ENCODE data around the gene RMND5A. TPM values are rescaled to one million over a fixed set of nuclear protein-coding genes. Genes with fewer than 3 reads are reported as not detected.
A peak's percentile ranks its signal among the peaks of the same experiment; 100 is the strongest.

RMND5A gene
- total RNA-seq, 1 donor from 2014 or later, result 36.6 TPM

- Mint-ChIP-seq H3K9me3 (no peaks in the 10 kb centered on the region), H3K27me3 (ENCODE audit: low read depth) (no peaks in the 10 kb centered on the region), H3K36me3 (ENCODE audit: low read depth) (peaks cover 4% of the 10 kb centered on the region), H3K27ac (no peak overlapping the region), H3K4me1 (ENCODE audit: low read depth) (peaks cover 3% of the 10 kb centered on the region), H3K4me3 (ENCODE audit: low read depth) (no peak overlapping the region)
- intact Hi-C loops (cut with micrococcal nuclease), result no loop called here
- DNase-seq (ENCODE audit: low spot score), result no peak
Observed at GRCh38 chr2:86779971-86780370, 59.9 kb downstream of the RMND5A start.

DNA sequence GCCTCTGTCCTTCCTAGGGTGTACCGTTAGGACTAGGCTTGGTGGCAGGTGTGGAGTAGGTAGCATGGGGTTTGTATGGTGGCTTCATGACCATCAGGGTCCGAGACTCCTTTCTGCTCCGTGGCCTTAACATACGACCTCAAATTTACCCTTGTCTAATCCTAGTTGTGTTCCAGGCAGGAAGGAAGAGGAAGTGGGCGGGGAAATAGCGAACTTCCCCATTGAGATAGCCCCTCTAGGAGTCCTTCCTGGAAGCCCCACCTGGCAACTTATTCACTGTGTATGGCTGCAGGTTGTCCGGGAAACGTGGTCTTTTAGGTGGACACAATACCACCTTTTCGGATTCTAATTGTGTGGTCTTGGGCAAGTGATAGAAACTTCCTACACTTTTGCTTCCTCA lies 61.3 kb downstream of the RMND5A start:
- Mint-ChIP-seq H3K27ac (no peak overlapping the region), H3K4me1 (ENCODE audit: low read depth) (peaks cover 3% of the 10 kb centered on the region), H3K9me3 (no peaks in the 10 kb centered on the region), H3K4me3 (ENCODE audit: low read depth) (no peak overlapping the region), H3K36me3 (ENCODE audit: low read depth) (no peaks in the 10 kb centered on the region), H3K27me3 (ENCODE audit: low read depth) (peaks cover 7% of the 10 kb centered on the region)
- DNase-seq (ENCODE audit: low spot score), result no peak
- intact Hi-C loops (cut with micrococcal nuclease), result no loop called here

DNA sequence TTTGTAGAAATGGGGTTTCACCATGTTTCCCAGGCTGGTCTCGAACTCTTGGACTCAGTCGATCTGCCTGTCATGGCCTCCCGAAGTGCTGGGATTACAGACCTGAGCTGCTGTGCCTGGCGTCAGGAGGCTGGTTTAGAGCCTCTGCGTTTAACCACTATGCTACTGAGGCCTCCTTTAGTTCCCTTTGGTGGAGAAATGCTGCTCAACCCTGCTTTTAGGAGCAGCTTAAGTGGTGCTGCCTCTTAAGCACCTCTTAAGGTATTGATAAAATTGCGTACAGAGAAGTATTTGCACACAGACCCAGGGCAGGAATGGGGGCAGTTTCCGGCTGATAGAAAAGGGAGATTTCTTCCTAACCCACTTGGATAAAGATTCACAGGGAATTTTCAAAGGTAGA lies 62.7 kb downstream of the RMND5A start:
- Mint-ChIP-seq H3K27me3 (ENCODE audit: low read depth) (peaks cover 11% of the 10 kb centered on the region), H3K36me3 (ENCODE audit: low read depth) (no peaks in the 10 kb centered on the region), H3K4me3 (ENCODE audit: low read depth) (no peak overlapping the region), H3K27ac (no peak overlapping the region), H3K9me3 (no peaks in the 10 kb centered on the region), H3K4me1 (ENCODE audit: low read depth) (peaks cover 5% of the 10 kb centered on the region)
- intact Hi-C loops (cut with micrococcal nuclease), result no loop called here
- no peak for DNase-seq (ENCODE audit: low spot score)

DNA sequence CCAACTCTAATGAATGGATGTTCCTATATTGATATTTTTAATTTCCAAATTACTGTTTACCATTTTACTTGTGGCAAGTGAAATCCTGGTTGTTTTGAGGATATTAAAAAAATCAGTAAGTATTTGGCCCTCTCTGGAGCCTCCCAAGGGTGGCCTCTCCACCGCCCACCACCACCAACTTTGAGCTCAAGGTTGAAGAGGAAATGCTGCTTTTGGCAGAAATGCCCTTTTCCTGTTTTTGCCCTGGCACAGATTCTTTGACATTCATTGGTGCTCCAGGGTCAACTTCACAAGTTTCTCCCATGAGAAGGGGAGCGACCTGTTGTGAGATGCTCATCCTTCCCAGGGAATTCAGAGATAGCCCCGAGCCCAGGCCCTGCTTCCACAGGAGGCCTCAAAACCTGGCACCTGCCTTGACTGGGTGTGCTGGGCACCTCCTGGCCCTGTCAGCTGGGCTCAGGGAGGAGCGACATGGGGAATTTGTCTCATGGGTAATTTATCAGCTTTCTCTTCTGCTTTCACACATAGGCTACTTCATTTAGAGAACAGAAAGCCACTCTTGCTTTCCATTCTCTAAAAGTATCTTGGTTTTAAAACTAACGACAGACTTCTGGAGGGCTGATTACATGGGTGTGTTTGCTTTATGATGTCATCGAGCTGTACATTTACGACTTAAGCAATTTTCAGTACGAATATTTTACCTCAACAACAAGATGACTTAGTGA lies 63.7 kb downstream of the RMND5A start:
- peaks cover 22% of the 10 kb centered on the region for H3K27me3 Mint-ChIP-seq (ENCODE audit: low read depth)
- H3K36me3 Mint-ChIP-seq (ENCODE audit: low read depth), result no peaks in the 10 kb centered on the region
- no peaks in the 10 kb centered on the region for H3K9me3 Mint-ChIP-seq
- no peak for DNase-seq (ENCODE audit: low spot score)
- peaks cover 5% of the 10 kb centered on the region for H3K4me1 Mint-ChIP-seq (ENCODE audit: low read depth)
- no peak overlapping the region for H3K4me3 Mint-ChIP-seq (ENCODE audit: low read depth)
- intact Hi-C loops (cut with micrococcal nuclease), result no loop called here
- no peak overlapping the region for H3K27ac Mint-ChIP-seq

DNA sequence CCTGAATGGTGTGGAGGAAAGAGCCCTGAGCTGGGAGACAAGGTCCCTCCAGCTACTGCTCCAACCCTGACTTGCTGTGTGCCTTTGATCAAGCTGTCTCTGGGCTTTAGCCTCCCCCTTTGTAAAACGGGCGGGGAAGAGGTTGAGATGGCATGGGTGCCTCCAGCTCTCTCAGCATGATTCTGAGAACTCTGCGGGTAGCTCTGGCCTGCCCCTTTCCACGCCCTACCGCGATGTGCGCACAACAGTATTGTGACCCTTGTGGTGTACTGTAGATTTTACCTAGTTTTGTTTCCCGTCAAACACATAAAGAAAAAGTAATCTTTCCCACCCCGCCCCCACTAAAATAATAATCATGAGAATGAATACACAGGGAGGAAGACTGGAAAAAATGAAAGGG lies 65.4 kb downstream of the RMND5A start:
- H3K9me3 Mint-ChIP-seq, result no peaks in the 10 kb centered on the region
- H3K27ac Mint-ChIP-seq, result no peak overlapping the region
- no peak for DNase-seq (ENCODE audit: low spot score)
- H3K4me1 Mint-ChIP-seq (ENCODE audit: low read depth), result peaks cover 9% of the 10 kb centered on the region
- no peaks in the 10 kb centered on the region for H3K36me3 Mint-ChIP-seq (ENCODE audit: low read depth)
- peaks cover 33% of the 10 kb centered on the region for H3K27me3 Mint-ChIP-seq (ENCODE audit: low read depth)
- H3K4me3 Mint-ChIP-seq (ENCODE audit: low read depth), result no peak overlapping the region
- intact Hi-C loops (cut with micrococcal nuclease), result loop anchor here (5.0 kb wide), 1 partner anchor 448 kb away; the partner anchor contains the start of gene REEP1

GRCh38 chr2:86786001-86786536 lies 66.0 kb downstream of the RMND5A start:
- no peaks in the 10 kb centered on the region for H3K36me3 Mint-ChIP-seq (ENCODE audit: low read depth)
- H3K4me3 Mint-ChIP-seq (ENCODE audit: low read depth), result no peak overlapping the region
- H3K9me3 Mint-ChIP-seq, result no peaks in the 10 kb centered on the region
- H3K27ac Mint-ChIP-seq, result no peak overlapping the region
- H3K27me3 Mint-ChIP-seq (ENCODE audit: low read depth), result peaks cover 36% of the 10 kb centered on the region
- intact Hi-C loops (cut with micrococcal nuclease), result loop anchor here (5.0 kb wide), 1 partner anchor 449 kb away; the partner anchor contains the start of gene REEP1
- DNase-seq (ENCODE audit: low spot score), result no peak
- peaks cover 12% of the 10 kb centered on the region for H3K4me1 Mint-ChIP-seq (ENCODE audit: low read depth)

DNA sequence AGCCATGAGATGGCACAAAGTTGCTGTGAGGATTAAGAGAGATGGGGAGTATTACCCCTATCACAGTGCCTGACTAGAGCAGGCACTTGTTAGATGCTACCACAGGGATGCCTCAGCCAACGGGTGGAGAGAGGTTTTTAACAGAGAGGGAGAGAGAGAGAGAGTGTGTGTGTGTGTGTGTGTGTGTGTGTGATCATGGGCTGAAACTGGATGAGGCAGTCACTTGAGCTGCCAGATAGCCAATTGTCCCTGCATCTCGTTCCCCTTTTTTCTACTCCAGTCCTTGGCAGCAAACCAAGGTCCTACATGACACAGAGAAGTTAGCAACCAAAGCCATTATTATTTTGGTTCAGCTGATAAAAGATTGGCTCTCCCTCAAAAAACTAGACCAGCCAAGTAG lies 67.6 kb downstream of the RMND5A start:
- H3K4me3 Mint-ChIP-seq (ENCODE audit: low read depth), result no peak overlapping the region
- H3K27me3 Mint-ChIP-seq (ENCODE audit: low read depth), result peaks cover 46% of the 10 kb centered on the region
- H3K9me3 Mint-ChIP-seq, result no peaks in the 10 kb centered on the region
- intact Hi-C loops (cut with micrococcal nuclease), result loop anchor here (5.0 kb wide), 1 partner anchor 450 kb away; the partner anchor contains the start of gene REEP1
- H3K27ac Mint-ChIP-seq, result no peak overlapping the region
- no peak for DNase-seq (ENCODE audit: low spot score)
- peaks cover 23% of the 10 kb centered on the region for H3K4me1 Mint-ChIP-seq (ENCODE audit: low read depth)
- H3K36me3 Mint-ChIP-seq (ENCODE audit: low read depth), result no peaks in the 10 kb centered on the region

DNA sequence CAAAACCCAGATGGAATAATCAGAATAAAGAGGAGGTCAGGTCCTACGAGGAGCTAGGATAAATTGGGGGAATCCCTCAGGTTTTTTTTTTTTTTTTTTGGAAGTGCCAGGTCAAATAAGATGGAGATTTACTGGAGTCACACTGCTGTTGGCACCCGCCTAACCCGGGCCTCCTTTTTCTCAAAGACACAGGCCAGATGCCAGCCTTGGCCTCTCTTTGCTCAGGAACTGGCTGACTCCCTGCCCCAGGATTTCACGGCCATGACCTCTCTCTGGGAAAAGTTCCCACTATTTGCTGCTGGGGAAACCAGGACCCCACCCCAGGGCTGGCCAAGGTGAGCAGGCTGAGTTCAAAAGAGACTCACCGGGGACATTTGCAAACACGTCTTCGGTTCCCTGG lies 68.1 kb downstream of the RMND5A start:
- no peak for DNase-seq (ENCODE audit: low spot score)
- Mint-ChIP-seq H3K27me3 (ENCODE audit: low read depth) (peaks cover 46% of the 10 kb centered on the region), H3K4me3 (ENCODE audit: low read depth) (no peak overlapping the region), H3K4me1 (ENCODE audit: low read depth) (peaks cover 26% of the 10 kb centered on the region), H3K9me3 (no peaks in the 10 kb centered on the region), H3K36me3 (ENCODE audit: low read depth) (no peaks in the 10 kb centered on the region), H3K27ac (no peak overlapping the region)
- intact Hi-C loops (cut with micrococcal nuclease), result loop anchor here (5.0 kb wide), 1 partner anchor 451 kb away; the partner anchor contains the start of gene REEP1

- Mint-ChIP-seq H3K36me3 (ENCODE audit: low read depth) (no peaks in the 10 kb centered on the region), H3K9me3 (no peaks in the 10 kb centered on the region), H3K27ac (no peak overlapping the region), H3K4me1 (ENCODE audit: low read depth) (peaks cover 34% of the 10 kb centered on the region), H3K27me3 (ENCODE audit: low read depth) (peaks cover 46% of the 10 kb centered on the region), H3K4me3 (ENCODE audit: low read depth) (no peak overlapping the region)
- intact Hi-C loops (cut with micrococcal nuclease), result loop anchor here (5.0 kb wide), 1 partner anchor 452 kb away; the partner anchor contains the start of gene REEP1
- no peak for DNase-seq (ENCODE audit: low spot score)
Observed at GRCh38 chr2:86788881-86789686, 69.0 kb downstream of the RMND5A start.

DNA sequence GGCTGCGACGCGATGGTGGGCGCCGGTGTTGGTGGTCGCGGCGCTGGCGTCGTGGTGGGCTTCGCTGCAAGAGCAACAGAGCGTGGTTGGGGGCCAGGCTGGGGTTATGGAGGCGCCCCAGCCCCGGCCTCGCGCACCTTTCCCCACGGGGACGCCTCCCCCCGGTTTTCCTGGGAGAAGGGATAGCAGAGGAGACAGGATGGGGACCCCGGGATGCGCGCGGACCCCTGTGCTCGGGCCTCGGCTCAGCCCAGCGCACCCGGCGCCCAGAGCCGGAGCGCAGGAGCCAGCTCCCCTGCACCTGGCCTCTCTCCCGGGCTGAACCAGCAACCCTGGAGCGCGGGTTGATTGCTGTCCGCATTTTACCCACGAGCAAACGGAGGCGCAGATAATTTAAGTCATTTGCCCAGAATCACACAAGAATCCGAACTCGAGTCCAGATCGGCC lies 69.6 kb downstream of the RMND5A start:
- peak overlapping the region; percentile 62 for H3K4me3 Mint-ChIP-seq (ENCODE audit: low read depth)
- intact Hi-C loops (cut with micrococcal nuclease), result loop anchor here (5.0 kb wide), 1 partner anchor 452 kb away; the partner anchor contains the start of gene REEP1
- peaks cover 46% of the 10 kb centered on the region for H3K27me3 Mint-ChIP-seq (ENCODE audit: low read depth)

DNA sequence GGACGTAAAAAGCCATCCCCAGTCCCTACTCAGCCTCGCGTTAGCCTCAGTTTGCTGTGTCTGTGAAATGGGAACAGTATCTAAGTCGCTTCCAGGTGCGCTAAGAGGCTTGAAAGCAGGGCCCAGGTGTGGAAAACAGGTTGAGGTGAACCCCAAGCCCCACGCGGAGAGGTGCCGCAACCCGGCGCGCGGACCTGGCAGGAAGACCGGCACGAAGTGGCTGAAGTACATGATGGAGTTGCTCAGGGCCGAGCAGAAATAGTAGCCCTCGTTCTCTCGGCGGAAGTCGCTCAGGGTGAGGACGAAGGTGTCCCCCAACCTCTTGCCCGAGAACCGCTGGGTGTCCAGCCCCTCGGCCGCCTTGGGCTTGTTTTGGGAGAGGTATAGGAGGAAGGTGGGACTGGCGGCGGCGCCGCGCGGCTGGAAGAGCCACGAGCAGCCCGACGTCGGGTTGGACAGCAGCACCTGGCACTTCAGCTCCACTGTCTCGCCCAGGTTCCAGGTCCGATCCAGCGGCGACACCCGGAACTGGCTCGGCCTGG lies 70.1 kb downstream of the RMND5A start:
- peaks cover 4% of the 10 kb centered on the region for H3K36me3 Mint-ChIP-seq (ENCODE audit: low read depth)
- intact Hi-C loops (cut with micrococcal nuclease), result no loop called here
- H3K4me3 Mint-ChIP-seq (ENCODE audit: low read depth), result peak overlapping the region; percentile 62
- peaks cover 51% of the 10 kb centered on the region for H3K27me3 Mint-ChIP-seq (ENCODE audit: low read depth)
- peaks cover 4% of the 10 kb centered on the region for H3K9me3 Mint-ChIP-seq
- H3K4me1 Mint-ChIP-seq (ENCODE audit: low read depth), result peaks cover 41% of the 10 kb centered on the region
- no peak for DNase-seq (ENCODE audit: low spot score)
- no peak overlapping the region for H3K27ac Mint-ChIP-seq

More for the DNA sequence above, 69.6 kb downstream of the RMND5A start:
- DNase-seq (ENCODE audit: low spot score), result no peak
- Mint-ChIP-seq H3K27ac (no peak overlapping the region), H3K36me3 (ENCODE audit: low read depth) (no peaks in the 10 kb centered on the region), H3K4me1 (ENCODE audit: low read depth) (peaks cover 36% of the 10 kb centered on the region), H3K9me3 (no peaks in the 10 kb centered on the region)

DNA sequence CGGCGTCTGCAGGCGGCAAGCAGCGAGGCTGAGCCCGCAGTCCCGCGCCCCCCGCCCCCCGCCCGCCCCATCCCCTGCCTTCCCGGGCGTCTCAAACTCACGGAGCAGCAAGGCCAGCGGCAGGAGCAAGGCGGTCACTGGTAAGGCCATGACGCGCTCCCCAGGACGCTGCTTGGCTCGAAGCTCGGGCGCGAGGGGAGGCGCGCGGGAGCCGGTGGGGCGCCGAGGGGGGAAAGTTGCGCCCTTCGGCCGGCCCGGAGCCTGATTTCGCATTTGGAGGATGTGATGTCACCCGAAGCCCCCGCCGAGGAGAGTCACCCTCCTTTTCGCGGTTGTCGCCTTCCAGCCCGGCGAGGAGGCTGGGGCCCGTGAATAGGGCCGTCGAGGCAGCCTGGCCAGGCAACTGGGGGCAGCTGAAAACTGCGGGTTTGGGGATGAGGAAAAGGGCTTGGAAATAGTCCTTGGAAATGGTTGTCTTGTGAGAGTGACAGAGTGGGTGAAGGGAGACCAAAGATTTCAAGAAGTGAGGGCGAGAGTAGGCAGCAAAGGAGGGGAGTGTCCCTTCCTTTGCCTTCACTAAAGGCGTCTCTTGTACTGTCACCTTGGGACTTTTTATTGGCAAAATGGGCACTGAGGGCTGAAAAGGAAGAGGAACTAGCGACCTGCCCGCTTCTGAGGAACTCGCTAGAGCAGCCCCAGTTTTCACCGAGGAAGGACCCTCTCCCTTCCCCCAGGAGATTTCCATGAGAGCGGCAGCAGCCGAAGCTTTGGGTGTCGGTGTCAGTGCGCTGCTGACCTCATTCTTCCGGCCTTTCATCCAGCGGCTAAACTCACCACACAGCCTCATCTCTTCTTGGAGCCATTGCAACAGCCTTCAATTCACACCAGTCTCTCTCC lies 70.8 kb downstream of the RMND5A start, which contains the start of gene CD8A:
TSS of gene CD8A (minus strand) at position 238 of the 897 bp plus-strand sequence. CDS start at position 150, 88 bp downstream.
- peaks cover 51% of the 10 kb centered on the region for H3K27me3 Mint-ChIP-seq (ENCODE audit: low read depth)
- H3K36me3 Mint-ChIP-seq (ENCODE audit: low read depth), result peaks cover 10% of the 10 kb centered on the region
- peak within 1 kb of the TSS; percentile 69 for H3K4me3 Mint-ChIP-seq (ENCODE audit: low read depth)
- no peak for DNase-seq (ENCODE audit: low spot score)
- peaks cover 42% of the 10 kb centered on the region for H3K4me1 Mint-ChIP-seq (ENCODE audit: low read depth)
- H3K27ac Mint-ChIP-seq, result no peak within 1 kb of the TSS
- intact Hi-C loops (cut with micrococcal nuclease), result no loop called here
- H3K9me3 Mint-ChIP-seq, result peaks cover 11% of the 10 kb centered on the region
